Amniotic epithelial cell (primary cell): Measurements from ENCODE around the gene BRICD5.
A peak's percentile ranks its signal among the peaks of the same experiment; 100 is the strongest.

ENCODE experiments used
- DNase-seq: peaks from one replicate; pipeline ENCODE4 v3.0.0-alpha.2; 2010; ENCODE audit warnings: low read depth

The BRICD5 gene

GRCh38 chr16:2180962-2181923, 29.4 kb downstream of the BRICD5 start:
- no peak for DNase-seq

GRCh38 chr16:2180461-2180860, 30.2 kb downstream of the BRICD5 start:
- no peak for DNase-seq

GRCh38 chr16:2179576-2179975, 31.1 kb downstream of the BRICD5 start:
- no peak for DNase-seq

- no peak for DNase-seq
Measured at GRCh38 chr16:2179107-2179501, 31.6 kb downstream of the BRICD5 start.

GRCh38 chr16:2178321-2179106, 32.1 kb downstream of the BRICD5 start:
- peak; percentile 13 for DNase-seq

GRCh38 chr16:2177561-2177960, 33.1 kb downstream of the BRICD5 start:
- DNase-seq, result no peak

GRCh38 chr16:2177101-2177500, 33.6 kb downstream of the BRICD5 start:
- no peak for DNase-seq

GRCh38 chr16:2176047-2176446, 34.6 kb downstream of the BRICD5 start:
- DNase-seq, result no peak

GRCh38 chr16:2175454-2175853, 35.2 kb downstream of the BRICD5 start:
- DNase-seq, result no peak

GRCh38 chr16:2174396-2175131, 36.1 kb downstream of the BRICD5 start:
- no peak for DNase-seq

- no peak for DNase-seq
Measured at GRCh38 chr16:2173916-2174315, 36.7 kb downstream of the BRICD5 start.

- no peak for DNase-seq
Measured at GRCh38 chr16:2173366-2173765, 37.3 kb downstream of the BRICD5 start.

- no peak for DNase-seq
Measured at GRCh38 chr16:2172688-2173335, 37.9 kb downstream of the BRICD5 start.

- DNase-seq, result no peak
Measured at GRCh38 chr16:2171601-2172178, 39.0 kb downstream of the BRICD5 start.

- DNase-seq, result no peak
Measured at GRCh38 chr16:2170587-2171435, 39.9 kb downstream of the BRICD5 start.

- no peak for DNase-seq
Measured at GRCh38 chr16:2170080-2170479, 40.6 kb downstream of the BRICD5 start.

GRCh38 chr16:2167068-2167638, 43.5 kb downstream of the BRICD5 start:
- no peak for DNase-seq

GRCh38 chr16:2166263-2167067, 44.2 kb downstream of the BRICD5 start:
- DNase-seq, result no peak

- DNase-seq, result no peak
Measured at GRCh38 chr16:2165861-2166260, 44.8 kb downstream of the BRICD5 start.
